Measurements from ENCODE around the gene CTXND2.
"Not testable (repeated sequence)": the region's sequence is repeated elsewhere in the genome, so short reads cannot be mapped to it uniquely, and the experiment has no call there.

CTXND2 gene

DNA sequence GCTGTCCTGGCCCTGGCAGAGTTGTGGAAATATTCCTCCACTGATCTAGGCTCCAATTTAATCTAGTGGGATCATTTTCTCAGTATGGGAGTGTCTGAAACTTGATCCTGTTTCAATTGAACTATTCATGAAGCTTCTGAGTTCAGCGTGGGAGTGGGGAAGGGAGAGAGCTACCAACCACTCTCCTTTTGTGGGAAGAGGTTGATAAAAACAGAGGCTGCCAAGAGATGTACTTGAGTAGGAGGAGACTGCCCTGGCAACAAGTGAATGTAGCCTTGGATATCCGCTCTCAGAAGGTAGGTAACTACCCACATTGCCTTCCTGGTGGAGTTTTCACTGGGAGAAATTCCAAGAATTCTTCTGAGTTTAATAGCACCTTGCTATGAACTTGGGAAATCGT is at the start of gene CTXND2:
Gene CTXND2, plus strand, starts transcription at position 119 of the 400 bp plus-strand sequence. CDS start 25,179 bp downstream, outside the sequence.
- no peak for DNase-seq

DNA sequence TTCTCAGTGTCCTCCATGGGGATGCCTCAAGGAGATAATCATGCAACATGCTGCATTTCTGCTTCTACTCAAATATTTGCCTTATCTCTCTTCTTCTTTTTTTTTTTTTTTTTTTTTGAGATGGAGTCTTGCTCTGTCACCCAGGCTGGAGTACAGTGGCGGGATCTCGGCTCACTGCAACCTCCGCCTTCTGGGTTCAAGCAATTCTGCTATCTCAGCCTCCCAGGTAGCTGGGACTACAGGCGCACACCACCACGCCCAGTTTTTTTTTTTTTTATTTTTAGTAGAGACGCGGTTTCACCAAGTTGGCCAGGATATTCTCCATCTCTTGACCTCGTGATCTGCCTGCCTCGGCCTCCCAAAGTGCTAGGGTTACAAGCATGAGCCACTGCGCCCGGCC is 46.1 kb upstream of the CTXND2 start:
- DNase-seq, result not testable (repeated sequence)

DNA sequence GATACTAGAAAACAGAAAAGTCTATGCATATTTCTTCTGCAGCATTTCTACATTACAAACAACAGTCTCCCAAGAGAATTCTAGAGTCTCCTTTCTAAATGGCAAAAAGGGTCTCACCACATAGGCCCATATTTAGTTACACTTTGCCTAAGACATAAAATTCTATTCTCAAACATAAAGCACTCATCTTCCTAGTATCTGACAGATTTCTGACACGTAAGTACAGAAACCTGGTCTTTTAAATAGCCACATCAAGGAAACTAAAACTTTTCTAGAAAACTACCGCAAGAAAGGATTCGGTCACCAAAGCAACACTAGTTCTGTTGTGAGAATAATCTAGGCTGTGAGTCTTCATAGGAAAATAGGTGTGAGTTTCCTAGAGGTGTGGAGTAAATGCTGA is 45.3 kb upstream of the CTXND2 start:
- DNase-seq, result no peak

DNA sequence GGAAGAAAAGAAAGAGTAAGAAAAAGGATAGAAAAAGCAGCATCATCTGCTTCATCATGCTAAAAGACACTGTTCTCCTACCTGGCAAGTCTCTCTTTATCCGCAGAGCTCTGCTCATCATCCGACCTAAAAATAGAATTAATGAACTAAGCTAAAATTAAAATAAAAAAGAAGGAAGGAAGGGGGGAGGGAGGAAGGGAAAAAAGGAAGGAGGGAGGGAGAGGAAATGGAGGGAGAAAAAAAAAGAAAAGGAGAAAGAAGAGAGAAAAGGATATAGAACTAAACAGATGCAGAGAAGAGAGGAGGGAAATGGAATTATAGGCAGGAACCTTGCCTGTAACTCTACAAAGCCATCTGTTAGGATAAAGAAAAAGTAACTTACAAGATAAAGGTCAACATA is 44.6 kb upstream of the CTXND2 start:
- no peak for DNase-seq

DNA sequence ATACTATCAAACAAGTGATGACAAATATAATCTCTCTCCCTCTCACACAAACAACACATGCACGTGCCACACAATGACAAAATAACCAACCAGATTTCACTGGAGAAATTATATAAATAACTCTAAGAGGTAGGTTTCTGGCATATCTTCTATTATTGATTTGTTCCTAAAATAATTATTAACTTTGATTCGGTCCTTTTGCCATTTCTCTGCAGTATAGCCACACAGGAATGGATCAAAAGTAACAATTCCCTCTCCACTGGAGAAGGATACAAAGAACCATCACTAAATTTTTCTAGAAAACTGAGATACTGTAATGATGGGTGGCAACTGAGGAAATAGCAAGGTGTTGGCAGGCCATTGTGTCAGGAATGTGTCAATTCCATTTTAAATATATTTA is 44.0 kb upstream of the CTXND2 start:
- no peak for DNase-seq

DNA sequence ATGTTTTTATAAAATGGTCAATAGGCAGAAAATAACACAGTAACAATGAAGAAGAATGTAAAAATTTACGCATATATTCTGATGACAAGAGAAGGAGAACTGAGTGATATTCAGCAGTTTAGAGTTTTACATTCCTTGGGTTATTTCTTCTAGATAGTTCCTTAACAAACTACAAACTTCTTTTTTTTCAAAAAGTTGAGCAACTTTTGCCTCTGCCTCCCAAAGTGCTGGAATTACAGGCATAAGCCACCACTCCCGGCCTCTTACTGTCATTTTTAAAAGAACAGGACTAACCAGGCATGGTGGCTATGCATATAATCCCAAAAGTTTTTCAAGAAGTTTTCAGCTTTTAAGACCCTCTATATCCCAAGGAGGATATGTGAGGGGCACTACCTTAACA is 43.5 kb upstream of the CTXND2 start:
- DNase-seq, result no peak

DNA sequence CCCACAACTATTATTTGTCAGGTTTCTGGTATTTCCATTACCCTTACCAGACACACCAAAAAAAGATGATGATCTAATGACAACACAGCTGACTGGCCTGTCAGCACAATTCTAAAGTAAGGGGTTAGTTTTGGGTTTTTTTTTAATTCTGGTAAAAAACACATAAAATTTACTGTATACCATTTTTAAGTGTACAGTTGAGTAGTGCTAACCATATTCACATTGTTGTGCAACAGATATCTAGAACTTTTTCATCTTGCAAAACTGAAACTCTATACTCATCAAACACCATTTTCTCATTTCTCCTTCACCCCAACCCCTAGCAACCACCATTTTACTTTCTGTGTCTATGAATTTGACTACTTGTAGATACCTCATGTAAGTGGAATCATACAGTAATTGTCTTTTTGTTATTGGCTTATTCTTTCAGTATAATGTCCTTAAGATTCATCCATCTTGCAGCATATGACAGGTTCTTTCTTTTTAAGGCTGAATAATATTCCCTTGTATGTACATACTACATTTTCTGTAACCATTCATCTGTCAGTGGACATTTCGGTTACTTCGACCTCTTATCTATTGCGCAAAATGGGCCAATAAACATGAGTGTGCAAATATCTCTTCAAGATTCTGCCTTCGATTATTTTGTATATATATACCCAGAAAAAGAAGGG is 40.3 kb upstream of the CTXND2 start:
- no peak for DNase-seq

DNA sequence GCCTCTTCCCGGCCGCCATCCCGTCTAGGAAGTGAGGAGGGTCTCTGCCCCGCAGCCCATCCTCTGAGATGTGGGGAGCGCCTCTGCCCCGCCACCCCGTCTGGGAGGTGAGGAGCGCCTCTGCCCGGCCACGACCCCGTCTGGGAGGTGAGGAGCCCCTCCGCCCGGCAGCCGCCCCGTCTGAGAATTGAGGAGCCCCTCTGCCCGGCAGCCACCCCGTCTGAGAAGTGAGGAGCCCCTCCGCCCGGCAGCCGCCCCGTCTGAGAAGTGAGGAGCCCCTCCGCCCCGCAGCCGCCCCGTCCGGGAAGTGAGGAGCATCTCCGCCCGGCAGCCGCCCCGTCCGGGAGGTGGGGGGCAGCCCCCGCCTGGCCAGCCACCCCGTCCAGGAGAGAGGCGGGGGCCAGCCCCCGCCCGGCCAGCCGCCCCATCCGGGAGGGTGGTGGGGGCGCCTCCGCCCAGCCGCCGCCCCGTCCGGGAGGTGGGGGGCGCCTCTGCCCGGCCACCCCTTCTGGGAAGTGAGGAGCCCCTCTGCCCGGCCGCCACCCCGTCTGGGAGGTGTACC is 36.1 kb upstream of the CTXND2 start:
- not testable (repeated sequence) for DNase-seq

DNA sequence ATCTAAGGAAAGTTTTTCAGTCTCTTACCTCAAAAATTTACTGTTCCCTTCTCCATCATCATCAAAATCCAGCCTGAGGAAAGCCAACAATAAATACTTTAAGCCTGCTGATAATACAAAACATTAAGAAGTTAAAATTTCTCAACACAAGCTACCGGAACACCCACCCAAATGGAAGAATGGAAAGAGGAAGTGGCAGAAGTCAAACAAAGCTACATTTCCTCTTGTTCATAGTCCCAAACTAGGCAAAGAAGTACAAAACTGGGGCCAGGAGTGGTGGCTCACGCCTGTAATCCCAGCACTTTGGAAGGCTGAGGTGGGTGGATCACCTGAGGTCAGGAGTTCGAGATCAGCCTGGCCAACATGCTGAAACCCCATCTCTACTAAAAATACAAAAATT is 34.2 kb upstream of the CTXND2 start:
- DNase-seq, result peak; percentile 70 to 79

DNA sequence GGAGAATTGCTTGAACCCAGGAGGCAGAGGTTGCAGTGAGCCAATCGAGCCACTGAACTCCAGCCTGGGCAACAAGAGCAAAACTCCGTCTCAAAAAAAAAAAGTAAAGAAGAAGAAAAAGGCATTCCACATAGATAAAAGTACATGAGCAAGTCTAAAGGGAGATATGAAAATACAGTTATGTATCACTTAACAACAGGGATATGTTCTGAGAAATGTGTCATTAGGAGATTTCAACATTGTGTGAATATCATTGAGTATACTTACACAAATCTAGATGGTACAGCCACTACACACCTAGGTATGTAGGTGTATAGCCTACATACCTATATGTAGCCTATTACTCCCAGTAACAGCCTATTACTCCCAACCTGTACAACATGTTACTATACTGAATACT is 23.2 kb upstream of the CTXND2 start:
- no peak for DNase-seq

DNA sequence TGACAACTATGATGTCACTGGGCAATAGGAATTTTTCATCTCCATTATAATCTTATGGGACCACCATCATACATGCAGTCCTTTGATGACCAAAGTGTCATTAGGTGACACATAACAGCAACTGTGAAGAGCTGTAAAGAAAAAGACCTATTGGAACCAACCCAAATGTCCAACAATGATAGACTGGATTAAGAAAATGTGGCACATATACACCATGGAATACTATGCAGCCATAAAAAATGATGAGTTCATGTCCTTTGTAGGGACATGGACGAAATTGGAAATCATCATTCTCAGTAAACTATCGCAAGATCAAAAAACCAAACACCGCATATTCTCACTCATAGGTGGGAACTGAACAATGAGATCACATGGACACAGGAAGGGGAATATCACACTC is 22.7 kb upstream of the CTXND2 start:
- not testable (repeated sequence) for DNase-seq

DNA sequence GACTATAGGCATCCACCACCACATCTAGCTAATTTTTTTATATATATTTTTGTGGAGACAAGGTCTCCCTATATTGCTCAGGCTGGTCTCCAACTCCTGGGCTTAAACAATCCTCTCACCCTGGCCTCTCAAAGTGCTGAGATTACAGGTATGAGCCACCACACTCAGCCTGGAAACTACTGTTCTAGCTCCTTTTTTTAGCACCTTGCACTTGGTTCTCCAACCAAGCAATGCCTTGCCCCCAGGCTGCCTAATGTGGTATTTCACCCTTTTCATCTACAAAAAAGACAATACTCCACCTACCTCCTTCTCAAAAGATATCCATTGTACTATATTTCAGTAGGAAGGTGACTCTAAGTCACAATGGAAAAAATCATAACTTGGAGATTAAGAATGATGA is 17.3 kb upstream of the CTXND2 start:
- peak; percentile 13 to 41 for DNase-seq

DNA sequence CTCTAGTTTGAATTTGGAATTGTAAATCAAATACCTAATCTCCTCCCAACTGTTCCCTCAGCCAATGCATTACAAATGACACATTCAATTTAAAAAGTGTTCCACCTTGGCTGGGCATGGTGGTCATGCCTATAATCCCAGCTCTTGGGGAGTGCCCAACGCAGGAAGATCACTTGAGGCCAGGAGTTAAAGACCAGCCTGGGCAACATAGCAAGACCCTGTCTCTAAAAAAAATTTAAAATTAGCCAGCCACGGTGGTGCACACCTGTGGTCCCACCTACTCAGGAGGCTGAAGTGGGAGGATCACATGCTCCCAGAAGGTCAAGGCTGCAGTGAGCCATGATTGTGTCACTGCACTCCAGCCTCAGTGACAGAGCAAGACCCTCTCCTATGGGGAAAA is 14.4 kb upstream of the CTXND2 start:
- no peak for DNase-seq

DNA sequence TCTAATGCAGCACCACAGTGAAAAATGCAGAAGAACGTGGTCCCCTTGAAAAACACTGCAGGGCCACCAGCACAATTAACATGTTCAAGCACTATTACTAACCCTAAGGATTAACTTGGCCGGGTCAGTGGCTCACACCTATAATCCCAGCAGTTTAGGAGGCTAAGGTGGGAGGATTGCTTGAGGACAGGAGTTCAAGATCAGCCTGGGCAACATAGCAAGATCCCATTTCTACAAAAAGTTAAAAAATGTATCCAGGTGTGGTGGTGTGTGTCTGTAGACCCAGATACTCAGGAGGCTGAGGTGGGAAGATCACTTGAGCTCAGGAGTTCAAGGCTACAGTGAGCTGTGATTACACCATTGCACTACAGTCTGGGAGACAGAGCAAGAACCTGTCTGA is 13.4 kb upstream of the CTXND2 start:
- no peak for DNase-seq

DNA sequence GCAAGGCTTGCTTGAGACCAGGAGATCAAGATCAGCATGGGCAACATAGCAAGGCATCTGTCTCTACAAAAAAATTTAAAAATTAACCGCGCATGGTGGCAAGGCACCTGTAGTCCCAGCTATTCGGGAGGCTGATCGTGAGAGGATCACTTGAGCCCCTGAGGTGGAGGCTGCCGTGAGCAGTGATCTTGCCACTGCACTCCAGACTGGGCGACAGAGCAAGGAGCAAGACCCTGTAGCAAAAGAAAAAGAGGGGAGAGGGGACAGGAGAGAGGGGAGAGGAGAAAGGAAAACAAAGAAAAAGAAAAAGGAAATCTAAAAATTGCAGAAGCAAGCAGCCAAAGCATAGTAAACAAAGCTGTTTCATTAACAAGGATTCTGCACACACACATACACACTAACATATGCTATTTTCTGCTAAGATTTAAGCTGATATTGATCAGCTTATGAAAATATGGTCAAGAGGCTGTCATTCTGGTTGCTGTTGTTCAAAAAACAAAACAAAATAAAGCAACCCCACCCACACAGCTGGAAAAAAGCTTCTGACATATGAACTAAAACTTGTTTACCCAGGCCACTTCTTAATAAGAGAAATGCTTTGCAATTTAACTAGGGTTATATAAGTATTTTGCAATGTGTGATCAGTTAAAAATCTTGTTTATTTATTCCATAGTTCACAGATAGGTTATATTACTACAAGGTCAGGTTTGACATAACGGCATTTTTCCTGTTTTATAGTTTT is 12.3 kb upstream of the CTXND2 start:
- no peak for DNase-seq

DNA sequence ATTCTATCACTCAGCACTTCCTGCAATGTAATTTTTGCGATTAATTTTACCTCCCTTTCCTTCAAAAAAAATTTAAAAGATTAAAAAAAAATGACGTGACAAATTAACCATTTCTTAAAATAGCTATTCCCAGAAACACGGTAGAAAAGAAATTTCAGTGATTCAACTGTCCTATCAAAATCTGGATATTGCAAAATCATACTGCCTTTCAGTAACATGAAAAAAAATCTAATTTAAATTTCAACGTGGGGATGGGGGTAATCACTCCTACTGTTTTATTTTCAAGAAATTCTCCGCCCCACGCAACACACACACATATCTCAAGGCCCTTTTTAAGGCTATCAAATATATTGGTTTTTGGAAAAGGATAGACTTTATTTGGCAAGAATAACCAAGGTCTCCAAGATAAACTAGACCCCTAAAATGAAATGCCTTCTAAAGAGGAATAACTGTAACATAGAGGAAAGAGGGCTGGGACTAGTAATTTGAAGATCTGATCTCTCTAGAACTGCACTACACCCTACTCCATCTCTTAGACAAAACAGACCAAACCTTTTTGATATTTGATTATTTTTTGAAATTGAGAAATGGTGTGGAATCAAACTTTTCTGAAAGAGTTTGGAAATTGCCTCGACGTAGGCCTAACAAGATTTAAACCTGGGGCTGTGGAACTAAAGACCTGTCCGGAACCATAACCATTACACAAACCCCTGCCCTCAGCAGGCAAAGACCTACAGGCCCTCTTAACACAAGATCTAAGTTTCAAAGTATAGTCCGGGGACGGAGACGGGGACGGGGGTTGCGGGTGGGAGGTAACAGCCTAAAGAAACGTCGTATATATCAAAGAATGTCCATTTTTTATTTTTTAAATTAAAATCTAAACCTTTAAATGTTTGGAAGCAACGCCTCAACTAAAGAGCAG is 11.5 kb upstream of the CTXND2 start:
- peak; percentile 41 to 42 for DNase-seq

DNA sequence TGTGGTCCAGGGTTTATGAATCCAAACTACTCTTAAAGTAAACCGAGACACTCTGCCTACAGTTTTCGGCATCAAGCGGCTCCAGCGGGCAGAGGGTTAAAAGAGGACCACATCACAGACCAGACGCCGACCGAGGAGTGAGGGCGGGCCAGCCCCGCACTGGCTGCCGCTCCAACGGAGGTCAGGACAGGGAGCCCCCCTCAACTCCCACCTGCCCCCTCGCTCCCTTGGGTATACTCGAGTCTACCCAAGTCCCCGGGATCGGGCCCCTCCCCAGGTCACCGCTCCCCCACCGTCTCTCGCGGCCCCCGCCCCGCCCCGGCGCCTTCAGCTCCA is 10.8 kb upstream of the CTXND2 start:
- peak; percentile 51 to 62 for DNase-seq

DNA sequence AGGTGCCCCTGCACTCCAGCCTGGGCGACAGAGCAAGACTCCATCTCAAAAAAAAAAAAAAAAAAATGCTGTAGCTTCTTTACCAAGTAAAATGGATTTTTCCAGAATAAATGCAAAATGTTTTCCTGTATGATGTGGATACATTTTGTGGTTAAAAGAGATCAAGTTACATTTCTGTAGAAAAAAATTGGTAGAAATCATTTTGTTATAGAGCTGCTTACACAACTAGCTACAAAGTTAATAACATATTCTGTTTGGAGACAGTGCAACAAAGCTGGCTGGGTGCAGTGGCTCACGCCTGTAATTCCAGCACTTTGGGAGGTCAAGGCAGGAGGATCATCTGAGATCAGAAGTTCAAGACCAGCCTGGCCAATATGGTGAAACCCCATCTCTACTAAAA is 8.0 kb upstream of the CTXND2 start:
- not testable (repeated sequence) for DNase-seq

DNA sequence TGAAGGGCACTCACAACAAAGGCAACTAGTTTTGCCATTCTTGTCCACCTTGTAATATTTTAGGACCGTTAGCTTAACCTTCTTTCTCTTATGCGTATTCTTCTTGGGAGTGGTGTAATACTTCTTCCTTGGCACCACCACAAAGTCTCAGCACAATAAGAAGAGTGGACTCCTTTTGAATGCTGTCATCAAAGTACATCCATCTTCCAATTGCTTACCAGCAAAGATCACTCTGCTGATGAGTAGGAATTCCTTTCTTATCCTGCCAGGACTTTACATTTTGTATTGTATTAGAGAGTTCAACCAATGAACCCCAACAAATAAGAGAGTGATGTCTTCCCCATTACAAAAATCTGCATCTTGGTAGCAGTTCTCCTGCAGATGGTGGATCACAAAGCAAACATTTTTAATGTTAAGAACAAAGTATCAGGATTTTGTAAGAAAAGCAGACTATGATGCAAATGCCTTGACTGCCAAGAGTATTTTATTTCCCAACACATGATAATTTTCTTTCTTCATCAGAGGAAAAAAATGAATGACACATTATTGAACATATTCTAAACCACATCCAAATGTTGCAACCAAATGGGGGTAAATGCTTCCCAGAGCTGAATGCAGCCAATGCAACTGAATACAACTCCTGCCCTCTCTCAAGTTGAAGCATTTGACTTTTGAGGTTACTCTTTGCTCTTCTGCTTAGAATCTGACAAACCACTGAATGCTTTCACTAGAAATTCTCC is 5.4 kb upstream of the CTXND2 start:
- peak in 1 of 2 experiments; percentile 12 for DNase-seq

DNA sequence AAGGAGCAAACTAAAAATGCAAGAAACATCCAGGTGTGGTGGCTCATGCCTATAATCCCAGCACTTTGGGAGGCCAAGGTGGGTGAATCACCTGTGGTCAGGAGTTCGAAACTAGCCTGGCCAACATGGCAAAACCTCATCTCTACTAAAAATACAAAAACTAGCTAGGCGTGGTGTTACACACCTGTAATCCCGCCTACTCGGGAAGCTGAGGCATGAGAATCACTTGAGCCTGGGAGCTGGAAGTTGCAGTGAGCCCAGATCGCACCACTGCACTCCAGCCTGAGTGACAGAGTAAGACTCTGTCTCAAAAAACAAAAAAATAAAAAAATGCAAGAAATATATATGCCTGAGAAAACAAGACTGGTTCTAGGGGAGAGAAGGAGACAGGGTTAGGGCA is 3.8 kb upstream of the CTXND2 start:
- not testable (repeated sequence) for DNase-seq

DNA sequence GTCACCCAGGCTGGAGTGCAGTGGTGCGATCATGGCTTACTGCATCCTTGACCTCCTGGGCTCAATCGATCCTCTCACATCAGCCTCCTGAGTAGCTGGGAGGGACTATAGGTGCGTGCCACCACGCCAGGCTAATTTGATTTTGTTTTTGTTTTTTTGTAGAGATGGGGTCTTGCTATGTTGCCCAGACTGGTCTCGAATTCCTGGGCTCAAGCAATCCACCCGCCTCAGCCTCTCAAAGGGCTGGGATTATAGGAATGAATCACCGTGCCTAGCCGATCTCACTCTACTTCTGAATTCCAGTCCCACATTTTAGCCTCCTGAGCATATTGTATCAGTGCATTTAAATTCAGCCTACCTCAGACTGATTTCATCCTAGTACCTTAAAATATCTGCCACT is 1.8 kb downstream of the CTXND2 start:
- DNase-seq, result no peak

DNA sequence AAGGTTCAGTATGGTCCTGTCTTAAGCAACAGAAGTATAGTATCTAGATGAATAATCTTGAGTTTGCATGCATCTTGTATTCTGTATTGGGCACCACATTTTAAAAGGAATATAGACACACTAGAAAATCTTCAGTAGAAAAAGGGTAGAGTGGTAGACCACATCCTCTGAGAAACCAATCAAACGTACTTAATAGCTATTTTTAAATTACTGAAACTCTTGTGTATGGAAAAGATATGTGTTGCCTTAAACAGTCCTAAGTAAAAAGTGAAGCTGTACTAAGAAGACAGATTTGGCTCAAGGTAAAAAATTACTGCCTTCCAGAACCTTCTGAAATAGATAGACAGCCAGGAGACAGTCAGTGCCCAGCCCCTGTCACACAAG is 3.1 kb downstream of the CTXND2 start:
- DNase-seq, result peak; percentile 47

Measured in Kasumi-1 (cell line).